PC-9 (cell line): ENCODE results near the gene STMN3.

Experiments
- EZH2 ChIP-seq: fragments of 200-600 bp; sonication (generic); IDR thresholded peaks from 2 replicates; pipeline ENCODE4 v1.8.0; 2017; ENCODE audit warnings: antibody characterized with exemption, low read depth
- TF ChIP-seq, protein P1 (sequence below): fragments of 200-600 bp; sonication (generic); conservative IDR thresholded peaks from 2 replicates; pipeline ENCODE4 v1.6.1; 2017; ENCODE audit warnings: mixed run types, antibody characterized with exemption, mild to moderate bottlenecking, moderate library complexity

DNA sequence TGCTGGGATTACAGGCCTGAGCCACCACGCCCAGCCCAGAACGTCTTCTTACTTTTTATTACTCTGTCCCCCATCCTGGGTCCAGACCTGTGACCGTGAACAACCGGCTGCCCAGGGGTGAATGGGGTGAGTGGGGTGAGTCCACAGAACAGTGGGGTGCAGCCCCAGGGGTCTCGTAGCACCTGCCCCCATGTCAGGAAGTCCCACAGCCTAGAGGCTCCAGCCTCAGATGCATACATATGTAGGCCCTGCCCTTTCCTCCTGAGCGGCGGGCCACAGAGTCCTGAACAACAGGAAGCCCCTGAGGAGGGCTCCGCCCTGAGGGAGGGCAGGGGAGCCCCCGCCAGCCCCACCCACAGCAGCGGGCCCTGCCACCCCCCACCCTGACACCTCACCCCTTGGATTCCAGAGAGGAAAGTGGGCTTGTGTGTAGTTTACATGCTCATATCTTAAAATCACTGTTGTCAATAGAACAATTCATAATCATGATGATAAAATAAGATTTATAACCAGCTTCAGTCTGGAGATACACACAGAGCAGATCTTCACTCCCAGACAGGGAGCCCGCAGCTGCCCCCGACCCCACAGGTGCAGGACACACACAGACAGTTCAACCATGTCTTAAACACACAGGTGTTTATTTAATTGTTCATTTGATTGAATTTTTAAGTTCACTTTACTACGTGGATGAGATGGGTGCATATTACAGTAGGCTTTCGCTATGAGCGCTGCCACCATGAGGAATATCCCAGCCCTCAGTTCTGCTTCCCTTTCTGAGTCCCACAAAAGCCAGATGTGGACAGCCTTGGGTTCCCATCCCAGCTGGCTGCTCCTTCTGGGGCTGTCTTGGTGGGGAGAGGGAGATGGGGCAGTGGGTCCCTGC, 13.9 kb downstream of the STMN3 start:
- TF ChIP-seq, protein P1, sequence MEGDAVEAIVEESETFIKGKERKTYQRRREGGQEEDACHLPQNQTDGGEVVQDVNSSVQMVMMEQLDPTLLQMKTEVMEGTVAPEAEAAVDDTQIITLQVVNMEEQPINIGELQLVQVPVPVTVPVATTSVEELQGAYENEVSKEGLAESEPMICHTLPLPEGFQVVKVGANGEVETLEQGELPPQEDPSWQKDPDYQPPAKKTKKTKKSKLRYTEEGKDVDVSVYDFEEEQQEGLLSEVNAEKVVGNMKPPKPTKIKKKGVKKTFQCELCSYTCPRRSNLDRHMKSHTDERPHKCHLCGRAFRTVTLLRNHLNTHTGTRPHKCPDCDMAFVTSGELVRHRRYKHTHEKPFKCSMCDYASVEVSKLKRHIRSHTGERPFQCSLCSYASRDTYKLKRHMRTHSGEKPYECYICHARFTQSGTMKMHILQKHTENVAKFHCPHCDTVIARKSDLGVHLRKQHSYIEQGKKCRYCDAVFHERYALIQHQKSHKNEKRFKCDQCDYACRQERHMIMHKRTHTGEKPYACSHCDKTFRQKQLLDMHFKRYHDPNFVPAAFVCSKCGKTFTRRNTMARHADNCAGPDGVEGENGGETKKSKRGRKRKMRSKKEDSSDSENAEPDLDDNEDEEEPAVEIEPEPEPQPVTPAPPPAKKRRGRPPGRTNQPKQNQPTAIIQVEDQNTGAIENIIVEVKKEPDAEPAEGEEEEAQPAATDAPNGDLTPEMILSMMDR, result no peak
- no peak for TF ChIP-seq EZH2
